Liver (tissue), 9 donors: ENCODE measurements around the gene ATXN8OS. TPM values are rescaled to one million over a fixed set of nuclear protein-coding genes. Genes with fewer than 3 reads are reported as not detected.

ENCODE experiments used
- DNase-seq: peaks from one replicate; pipeline ENCODE4 v3.0.0-alpha.2; 2017; ENCODE audit warnings: low spot score
- H3K27ac ChIP-seq, 2 donors: one replicate each; pipeline ENCODE4 v1.7.0; 2013; ENCODE audit warnings: inconsistent platforms in 2 of 2, low read length in 2 of 2, control low read depth in 1 of 2, low read depth in 1 of 2, mild to moderate bottlenecking in 1 of 2
- H3K27me3 ChIP-seq, 4 donors: one replicate each; pipeline versions ENCODE4 v1.6.1 to v1.7.0; 2013; ENCODE audit warnings: low read length in 3 of 4, inconsistent platforms in 1 of 4, mild to moderate bottlenecking in 1 of 4, moderate library complexity in 1 of 4; ENCODE audit not compliant: control insufficient read depth in 4 of 4, insufficient read depth in 4 of 4
- H3K36me3 ChIP-seq, 4 donors: one replicate each; pipeline versions ENCODE4 v1.6.1 to v1.7.0; 2013; ENCODE audit warnings: low read length in 3 of 4, mild to moderate bottlenecking in 3 of 4, low read depth in 1 of 4, moderate library complexity in 1 of 4; ENCODE audit not compliant: control insufficient read depth in 4 of 4, insufficient read depth in 3 of 4
- H3K4me1 ChIP-seq, 4 donors: one replicate each; pipeline versions ENCODE4 v1.6.1 to v1.7.0; 2013; ENCODE audit warnings: low read length in 3 of 4, mild to moderate bottlenecking in 3 of 4, moderate library complexity in 1 of 4; ENCODE audit not compliant: control insufficient read depth in 4 of 4, insufficient read depth in 4 of 4
- H3K4me3 ChIP-seq, 3 donors: one replicate each; pipeline versions ENCODE4 v1.6.1 to v1.7.0; 2013; ENCODE audit warnings: low read length in 3 of 3, control low read depth in 1 of 3, low read depth in 1 of 3, mild to moderate bottlenecking in 1 of 3
- H3K9ac ChIP-seq, 2 donors: one replicate each; pipeline ENCODE4 v1.7.0; 2013; ENCODE audit warnings: low read length in 2 of 2, mild to moderate bottlenecking in 2 of 2, moderate library complexity in 2 of 2, control low read depth in 1 of 2, low read depth in 1 of 2
- H3K9me3 ChIP-seq, 4 donors: one replicate each; pipeline versions ENCODE4 v1.6.1 to v1.7.0; 2013; ENCODE audit warnings: low read length in 3 of 4; ENCODE audit not compliant: control insufficient read depth in 4 of 4
- EGR1 ChIP-seq, 2 donors: IDR thresholded peaks; 2 replicates each; pipeline ENCODE4 v1.6.1; 2016 to 2018; ENCODE audit warnings: antibody characterized with exemption in 2 of 2, low read depth in 2 of 2
- FOXA1 ChIP-seq: IDR thresholded peaks from 2 replicates; pipeline ENCODE4 v1.6.1; 2016; ENCODE audit warnings: antibody characterized with exemption
- FOXA2 ChIP-seq: IDR thresholded peaks from 2 replicates; pipeline ENCODE4 v1.6.1; 2016; ENCODE audit warnings: antibody characterized with exemption
- GABPA ChIP-seq, 2 donors: IDR thresholded peaks in 1 of 2; conservative IDR thresholded peaks in 1 of 2; 2 replicates each; pipeline ENCODE4 v1.6.1; 2016; ENCODE audit warnings: antibody characterized with exemption in 2 of 2, mild to moderate bottlenecking in 1 of 2, moderate library complexity in 1 of 2
- HNF4A ChIP-seq, 2 donors: conservative IDR thresholded peaks; 2 replicates each; pipeline ENCODE4 v1.6.1; 2016; ENCODE audit warnings: antibody characterized with exemption in 2 of 2, mild to moderate bottlenecking in 2 of 2
- HNF4G ChIP-seq: IDR thresholded peaks from 2 replicates; pipeline ENCODE4 v1.6.1; 2016; ENCODE audit warnings: antibody characterized with exemption
- JUND ChIP-seq, 2 donors: IDR thresholded peaks; 2 replicates each; pipeline ENCODE4 v1.6.1; 2016; ENCODE audit warnings: antibody characterized with exemption in 2 of 2
- NR2F2 ChIP-seq: IDR thresholded peaks from 2 replicates; pipeline ENCODE4 v1.6.1; 2016; ENCODE audit warnings: antibody characterized with exemption
- RAD21 ChIP-seq, 2 donors: IDR thresholded peaks; 2 replicates each; pipeline ENCODE4 v1.6.1; 2016; ENCODE audit warnings: antibody characterized with exemption in 2 of 2, mild to moderate bottlenecking in 2 of 2
- RXRA ChIP-seq, 2 donors: IDR thresholded peaks; 2 replicates each; pipeline ENCODE4 v1.6.1; 2017 to 2018; ENCODE audit warnings: antibody characterized with exemption in 2 of 2, mild to moderate bottlenecking in 1 of 2
- SP1 ChIP-seq: IDR thresholded peaks from 2 replicates; pipeline ENCODE4 v1.6.1; 2018; ENCODE audit warnings: antibody characterized with exemption, mild to moderate bottlenecking
- TAF1 ChIP-seq: conservative IDR thresholded peaks from 2 replicates; pipeline ENCODE4 v1.6.1; 2016; ENCODE audit warnings: antibody characterized with exemption, mild to moderate bottlenecking
- YY1 ChIP-seq: IDR thresholded peaks from 2 replicates; pipeline ENCODE4 v1.6.1; 2016; ENCODE audit warnings: antibody characterized with exemption, mild to moderate bottlenecking
- WGBS: extraction: QIAGEN DNeasy Blood & Tissue Kit; methylation state at CpG from one replicate; pipeline ENCODE4 v1.1.7; 2013; 5-methylcytosine and 5-hydroxymethylcytosine counted together
- polyA plus RNA-seq, 2 donors: library from polyadenylated mRNA; stranded (reverse) in 1 of 2; unstranded in 1 of 2; fragments of 200-250 nt in 1 of 2; fragments of >200 nt in 1 of 2; fragmentation: Nextera tagmentation in 1 of 2; extraction: Ambion mirVana in 1 of 2; gene quantifications; one replicate each; pipeline versions ENCODE4 v1.2.1 to v1.2.3, GENCODE V29; 2013 to 2015
- total RNA-seq, 2 donors: library from RNA; depleted of rRNA; stranded (reverse); fragments of >200 nt; gene quantifications; one replicate each; pipeline ENCODE4 v1.2.3, GENCODE V29; 2014
- TF ChIP-seq, protein P1 (sequence below): IDR thresholded peaks from 2 replicates; pipeline ENCODE4 v1.6.1; 2016; ENCODE audit warnings: antibody characterized with exemption
- TF ChIP-seq, protein P2 (sequence below): IDR thresholded peaks from 2 replicates; pipeline ENCODE4 v1.6.1; 2016; ENCODE audit warnings: antibody characterized with exemption
- TF ChIP-seq, protein P3 (sequence below): IDR thresholded peaks from 2 replicates; pipeline ENCODE4 v1.6.1; 2016; ENCODE audit warnings: antibody characterized with exemption
- TF ChIP-seq, protein P4 (sequence below): fragments of 150-350 bp; IDR thresholded peaks from 2 replicates; pipeline ENCODE4 v1.5.1; 2017; ENCODE audit warnings: improper control_type of control experiment, low read depth, low read length; ENCODE audit not compliant: missing input control
- TF ChIP-seq, protein P5 (sequence below): IDR thresholded peaks from 2 replicates; pipeline ENCODE4 v1.6.1; 2016; ENCODE audit warnings: antibody characterized with exemption, mild to moderate bottlenecking
- donor health status: healthy.
- donor health status: healthy.
- donor health status: healthy.
- donor health status: healthy.
- donor health status: healthy.

The ATXN8OS gene
- total and polyA plus RNA-seq, 4 donors, result not detected

DNA sequence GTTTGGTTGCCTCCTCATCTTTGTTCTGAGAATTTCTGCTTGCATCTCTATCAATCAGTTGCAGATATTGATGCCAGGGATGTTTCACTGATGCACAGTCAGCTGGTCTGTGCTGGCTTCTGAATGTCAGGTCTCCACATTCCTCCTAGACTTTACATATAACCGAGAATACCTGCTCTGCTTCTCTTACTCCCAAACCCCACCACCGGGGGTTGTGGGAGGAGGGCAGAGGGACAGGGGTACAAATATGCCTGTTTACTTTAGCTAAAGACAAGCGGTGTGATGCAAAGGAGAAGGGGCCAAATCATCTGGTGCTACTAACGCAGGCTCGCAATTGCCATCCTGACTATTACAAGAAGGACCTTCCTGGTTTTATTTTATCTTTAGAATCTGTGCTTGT lies 18.1 kb downstream of the ATXN8OS start:
- WGBS, result 51% methylated on average over 5 of the region's 5 CpGs
- H3K9ac ChIP-seq, result no peak overlapping the region
- DNase-seq, result no peak
- H3K4me1 ChIP-seq, result no peaks in the 10 kb centered on the region
- H3K9me3 ChIP-seq, result no peaks in the 10 kb centered on the region
- H3K4me3 ChIP-seq, result no peak overlapping the region
- no peak for TF ChIP-seq HNF4A (conservative IDR thresholded peaks at IDR 0.05)
- no peak for TF ChIP-seq NR2F2
- TF ChIP-seq, protein P1, sequence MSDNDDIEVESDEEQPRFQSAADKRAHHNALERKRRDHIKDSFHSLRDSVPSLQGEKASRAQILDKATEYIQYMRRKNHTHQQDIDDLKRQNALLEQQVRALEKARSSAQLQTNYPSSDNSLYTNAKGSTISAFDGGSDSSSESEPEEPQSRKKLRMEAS, result no peak
- TF ChIP-seq FOXA1, result no peak
- TF ChIP-seq, protein P2, sequence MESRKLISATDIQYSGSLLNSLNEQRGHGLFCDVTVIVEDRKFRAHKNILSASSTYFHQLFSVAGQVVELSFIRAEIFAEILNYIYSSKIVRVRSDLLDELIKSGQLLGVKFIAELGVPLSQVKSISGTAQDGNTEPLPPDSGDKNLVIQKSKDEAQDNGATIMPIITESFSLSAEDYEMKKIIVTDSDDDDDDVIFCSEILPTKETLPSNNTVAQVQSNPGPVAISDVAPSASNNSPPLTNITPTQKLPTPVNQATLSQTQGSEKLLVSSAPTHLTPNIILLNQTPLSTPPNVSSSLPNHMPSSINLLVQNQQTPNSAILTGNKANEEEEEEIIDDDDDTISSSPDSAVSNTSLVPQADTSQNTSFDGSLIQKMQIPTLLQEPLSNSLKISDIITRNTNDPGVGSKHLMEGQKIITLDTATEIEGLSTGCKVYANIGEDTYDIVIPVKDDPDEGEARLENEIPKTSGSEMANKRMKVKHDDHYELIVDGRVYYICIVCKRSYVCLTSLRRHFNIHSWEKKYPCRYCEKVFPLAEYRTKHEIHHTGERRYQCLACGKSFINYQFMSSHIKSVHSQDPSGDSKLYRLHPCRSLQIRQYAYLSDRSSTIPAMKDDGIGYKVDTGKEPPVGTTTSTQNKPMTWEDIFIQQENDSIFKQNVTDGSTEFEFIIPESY, result no peak
- no peak for TF ChIP-seq FOXA2
- no peak for TF ChIP-seq EGR1 (IDR thresholded peaks at IDR 0.05; ENCODE audit: low read depth in 2 of 2)
- no peak for TF ChIP-seq JUND (IDR thresholded peaks at IDR 0.05)
- TF ChIP-seq, protein P3, sequence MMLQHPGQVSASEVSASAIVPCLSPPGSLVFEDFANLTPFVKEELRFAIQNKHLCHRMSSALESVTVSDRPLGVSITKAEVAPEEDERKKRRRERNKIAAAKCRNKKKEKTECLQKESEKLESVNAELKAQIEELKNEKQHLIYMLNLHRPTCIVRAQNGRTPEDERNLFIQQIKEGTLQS, result no peak
- no peak for TF ChIP-seq RXRA (IDR thresholded peaks at IDR 0.05)
- TF ChIP-seq TAF1, result no peak
- no peak for TF ChIP-seq HNF4G
- TF ChIP-seq SP1, result no peak
- no peak for TF ChIP-seq GABPA (IDR thresholded peaks at IDR 0.05 in 1 of 2, conservative IDR thresholded peaks at IDR 0.05 in 1 of 2)
- no peaks in the 10 kb centered on the region for H3K27me3 ChIP-seq
- no peaks in the 10 kb centered on the region for H3K36me3 ChIP-seq
- H3K27ac ChIP-seq, result no peak overlapping the region

DNA sequence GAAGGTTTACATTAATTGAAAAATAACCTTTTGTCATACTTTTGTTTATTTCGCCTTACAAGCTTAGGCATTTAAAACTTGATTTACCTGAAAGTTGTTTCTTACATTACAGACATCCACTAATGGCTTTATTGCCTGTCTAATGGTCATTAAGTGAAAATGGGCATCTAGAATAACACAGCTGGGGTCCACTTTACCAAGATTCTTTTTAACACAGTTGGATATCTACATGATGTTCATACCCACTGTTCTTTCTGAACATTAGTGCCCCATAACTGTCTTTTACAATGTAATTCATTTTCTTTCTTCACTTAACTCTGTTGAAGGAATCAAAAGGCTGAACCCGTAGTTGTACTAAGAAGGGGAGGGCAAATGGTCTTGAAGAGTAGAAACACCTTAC lies 20.5 kb downstream of the ATXN8OS start:
- TF ChIP-seq HNF4A (conservative IDR thresholded peaks at IDR 0.05) (no peak), HNF4G (no peak), NR2F2 (no peak), GABPA (IDR thresholded peaks at IDR 0.05 in 1 of 2, conservative IDR thresholded peaks at IDR 0.05 in 1 of 2) (no peak), FOXA2 (no peak), EGR1 (IDR thresholded peaks at IDR 0.05; ENCODE audit: low read depth in 2 of 2) (no peak), FOXA1 (no peak), RXRA (IDR thresholded peaks at IDR 0.05) (no peak), RAD21 (IDR thresholded peaks at IDR 0.05) (no peak), JUND (IDR thresholded peaks at IDR 0.05) (no peak), TAF1 (no peak), YY1 (no peak), SP1 (no peak)
- TF ChIP-seq, protein P4, sequence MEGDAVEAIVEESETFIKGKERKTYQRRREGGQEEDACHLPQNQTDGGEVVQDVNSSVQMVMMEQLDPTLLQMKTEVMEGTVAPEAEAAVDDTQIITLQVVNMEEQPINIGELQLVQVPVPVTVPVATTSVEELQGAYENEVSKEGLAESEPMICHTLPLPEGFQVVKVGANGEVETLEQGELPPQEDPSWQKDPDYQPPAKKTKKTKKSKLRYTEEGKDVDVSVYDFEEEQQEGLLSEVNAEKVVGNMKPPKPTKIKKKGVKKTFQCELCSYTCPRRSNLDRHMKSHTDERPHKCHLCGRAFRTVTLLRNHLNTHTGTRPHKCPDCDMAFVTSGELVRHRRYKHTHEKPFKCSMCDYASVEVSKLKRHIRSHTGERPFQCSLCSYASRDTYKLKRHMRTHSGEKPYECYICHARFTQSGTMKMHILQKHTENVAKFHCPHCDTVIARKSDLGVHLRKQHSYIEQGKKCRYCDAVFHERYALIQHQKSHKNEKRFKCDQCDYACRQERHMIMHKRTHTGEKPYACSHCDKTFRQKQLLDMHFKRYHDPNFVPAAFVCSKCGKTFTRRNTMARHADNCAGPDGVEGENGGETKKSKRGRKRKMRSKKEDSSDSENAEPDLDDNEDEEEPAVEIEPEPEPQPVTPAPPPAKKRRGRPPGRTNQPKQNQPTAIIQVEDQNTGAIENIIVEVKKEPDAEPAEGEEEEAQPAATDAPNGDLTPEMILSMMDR, result no peak
- TF ChIP-seq, protein P3, result no peak
- TF ChIP-seq, protein P5, sequence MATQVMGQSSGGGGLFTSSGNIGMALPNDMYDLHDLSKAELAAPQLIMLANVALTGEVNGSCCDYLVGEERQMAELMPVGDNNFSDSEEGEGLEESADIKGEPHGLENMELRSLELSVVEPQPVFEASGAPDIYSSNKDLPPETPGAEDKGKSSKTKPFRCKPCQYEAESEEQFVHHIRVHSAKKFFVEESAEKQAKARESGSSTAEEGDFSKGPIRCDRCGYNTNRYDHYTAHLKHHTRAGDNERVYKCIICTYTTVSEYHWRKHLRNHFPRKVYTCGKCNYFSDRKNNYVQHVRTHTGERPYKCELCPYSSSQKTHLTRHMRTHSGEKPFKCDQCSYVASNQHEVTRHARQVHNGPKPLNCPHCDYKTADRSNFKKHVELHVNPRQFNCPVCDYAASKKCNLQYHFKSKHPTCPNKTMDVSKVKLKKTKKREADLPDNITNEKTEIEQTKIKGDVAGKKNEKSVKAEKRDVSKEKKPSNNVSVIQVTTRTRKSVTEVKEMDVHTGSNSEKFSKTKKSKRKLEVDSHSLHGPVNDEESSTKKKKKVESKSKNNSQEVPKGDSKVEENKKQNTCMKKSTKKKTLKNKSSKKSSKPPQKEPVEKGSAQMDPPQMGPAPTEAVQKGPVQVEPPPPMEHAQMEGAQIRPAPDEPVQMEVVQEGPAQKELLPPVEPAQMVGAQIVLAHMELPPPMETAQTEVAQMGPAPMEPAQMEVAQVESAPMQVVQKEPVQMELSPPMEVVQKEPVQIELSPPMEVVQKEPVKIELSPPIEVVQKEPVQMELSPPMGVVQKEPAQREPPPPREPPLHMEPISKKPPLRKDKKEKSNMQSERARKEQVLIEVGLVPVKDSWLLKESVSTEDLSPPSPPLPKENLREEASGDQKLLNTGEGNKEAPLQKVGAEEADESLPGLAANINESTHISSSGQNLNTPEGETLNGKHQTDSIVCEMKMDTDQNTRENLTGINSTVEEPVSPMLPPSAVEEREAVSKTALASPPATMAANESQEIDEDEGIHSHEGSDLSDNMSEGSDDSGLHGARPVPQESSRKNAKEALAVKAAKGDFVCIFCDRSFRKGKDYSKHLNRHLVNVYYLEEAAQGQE, result no peak
- TF ChIP-seq, protein P2, result no peak
- TF ChIP-seq, protein P1, result no peak
- H3K9me3 ChIP-seq, result no peaks in the 10 kb centered on the region
- H3K27me3 ChIP-seq, result peaks cover 0 to 2% (median 0%) of the 10 kb centered on the region in 4 donors
- H3K27ac ChIP-seq, result no peak overlapping the region
- H3K4me1 ChIP-seq, result no peaks in the 10 kb centered on the region
- no peaks in the 10 kb centered on the region for H3K36me3 ChIP-seq
- 76% methylated on average over 2 of the region's 2 CpGs for WGBS
- H3K9ac ChIP-seq, result no peak overlapping the region
- no peak overlapping the region for H3K4me3 ChIP-seq
- no peak for DNase-seq
